ENCODE results near the gene CEP135. TPM values are rescaled to one million over a fixed set of nuclear protein-coding genes. Genes with fewer than 3 reads are reported as not detected.

The CEP135 gene
- polyA plus RNA-seq, 3 donors, result 4.0 to 5.1 (median 4.6) TPM

DNA sequence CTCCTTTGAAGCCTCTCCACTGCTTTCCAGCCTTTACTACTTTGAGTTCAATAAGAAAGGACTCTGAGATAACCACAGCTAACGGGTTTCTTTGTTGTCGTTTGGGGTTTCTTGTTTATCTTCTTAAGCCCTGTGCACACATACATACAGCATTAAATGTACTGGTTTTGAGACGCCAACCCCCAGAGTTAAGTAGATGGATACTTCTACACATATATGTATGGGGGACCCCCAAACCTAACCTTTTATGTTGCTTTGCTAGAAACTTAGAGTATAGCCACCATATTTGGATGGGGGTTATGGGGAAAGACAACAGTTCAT, 697 bp downstream of the CEP135 start:
- Histone ChIP-seq H3K27ac (ENCODE audit: low read depth in 1 of 2, low read length in 2 of 2) (peak overlapping the region; percentile 92 to 100), H3K4me2 (replicated peaks; ENCODE audit: extremely low read depth, low read length, poor library complexity, severe bottlenecking) (peak overlapping the region; percentile 94), H3K27me3 (ENCODE audit: control insufficient read depth in 2 of 2, insufficient read depth in 2 of 2, low read length in 2 of 2) (no peaks in the 10 kb centered on the region), H3K36me3 (replicated peaks in 1 of 2; ENCODE audit: control insufficient read depth in 1 of 2, insufficient read depth in 2 of 2, low read length in 2 of 2) (peaks cover 15 to 24% of the 10 kb centered on the region in 2 donors), H3K9me3 (replicated peaks in 1 of 2; ENCODE audit: control insufficient read depth in 1 of 2, insufficient read depth in 1 of 2, low read length in 2 of 2) (no peaks in the 10 kb centered on the region), H4K20me1 (ENCODE audit: insufficient read depth, low read length) (no peaks in the 10 kb centered on the region), H3K4me3 (replicated peaks in 1 of 3; ENCODE audit: low read depth in 2 of 3, low read length in 3 of 3) (peak overlapping the region; percentile 73 to 83 (median 79)), H3K4me1 (ENCODE audit: control insufficient read depth in 1 of 2, insufficient read depth in 2 of 2, low read length in 2 of 2) (peaks cover 32 to 43% of the 10 kb centered on the region in 2 donors), H2AFZ (ENCODE audit: insufficient read depth, low read depth, low read length, poor library complexity, severe bottlenecking) (peak overlapping the region; percentile 87), H3K79me2 (ENCODE audit: insufficient read depth, low read length) (peaks cover 36% of the 10 kb centered on the region), H3K9ac (ENCODE audit: insufficient read depth, low read length, poor library complexity, severe bottlenecking) (peak overlapping the region; percentile 96)
- DNase-seq, result no peak
- WGBS (ENCODE audit: insufficient coverage), result no CpG with 5 or more reads among the region's 3 CpGs
- Mint-ChIP-seq H3K4me1 (peaks cover 40% of the 10 kb centered on the region), H3K9me3 (peaks cover 0 to 2% (median 0%) of the 10 kb centered on the region in 7 donors), H3K4me3 (peak overlapping the region; percentile 83 to 92), H3K36me3 (peaks cover 16 to 20% of the 10 kb centered on the region in 2 donors), H3K27ac (peak overlapping the region; percentile 92 to 100 (median 99)), H3K27me3 (ENCODE audit: low read depth in 3 of 3) (peaks cover 0 to 3% (median 0%) of the 10 kb centered on the region in 3 donors)
- intact Hi-C loops (cut with micrococcal nuclease), result loop anchor here (5.0 to 10.0 kb wide), 2 partner anchors 95 to 97 kb away; partner anchors contain the start of gene EXOC1 (in 2 of the 2)
- TF ChIP-seq, protein P1, sequence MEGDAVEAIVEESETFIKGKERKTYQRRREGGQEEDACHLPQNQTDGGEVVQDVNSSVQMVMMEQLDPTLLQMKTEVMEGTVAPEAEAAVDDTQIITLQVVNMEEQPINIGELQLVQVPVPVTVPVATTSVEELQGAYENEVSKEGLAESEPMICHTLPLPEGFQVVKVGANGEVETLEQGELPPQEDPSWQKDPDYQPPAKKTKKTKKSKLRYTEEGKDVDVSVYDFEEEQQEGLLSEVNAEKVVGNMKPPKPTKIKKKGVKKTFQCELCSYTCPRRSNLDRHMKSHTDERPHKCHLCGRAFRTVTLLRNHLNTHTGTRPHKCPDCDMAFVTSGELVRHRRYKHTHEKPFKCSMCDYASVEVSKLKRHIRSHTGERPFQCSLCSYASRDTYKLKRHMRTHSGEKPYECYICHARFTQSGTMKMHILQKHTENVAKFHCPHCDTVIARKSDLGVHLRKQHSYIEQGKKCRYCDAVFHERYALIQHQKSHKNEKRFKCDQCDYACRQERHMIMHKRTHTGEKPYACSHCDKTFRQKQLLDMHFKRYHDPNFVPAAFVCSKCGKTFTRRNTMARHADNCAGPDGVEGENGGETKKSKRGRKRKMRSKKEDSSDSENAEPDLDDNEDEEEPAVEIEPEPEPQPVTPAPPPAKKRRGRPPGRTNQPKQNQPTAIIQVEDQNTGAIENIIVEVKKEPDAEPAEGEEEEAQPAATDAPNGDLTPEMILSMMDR (IDR thresholded peaks at IDR 0.05), result no peak

DNA sequence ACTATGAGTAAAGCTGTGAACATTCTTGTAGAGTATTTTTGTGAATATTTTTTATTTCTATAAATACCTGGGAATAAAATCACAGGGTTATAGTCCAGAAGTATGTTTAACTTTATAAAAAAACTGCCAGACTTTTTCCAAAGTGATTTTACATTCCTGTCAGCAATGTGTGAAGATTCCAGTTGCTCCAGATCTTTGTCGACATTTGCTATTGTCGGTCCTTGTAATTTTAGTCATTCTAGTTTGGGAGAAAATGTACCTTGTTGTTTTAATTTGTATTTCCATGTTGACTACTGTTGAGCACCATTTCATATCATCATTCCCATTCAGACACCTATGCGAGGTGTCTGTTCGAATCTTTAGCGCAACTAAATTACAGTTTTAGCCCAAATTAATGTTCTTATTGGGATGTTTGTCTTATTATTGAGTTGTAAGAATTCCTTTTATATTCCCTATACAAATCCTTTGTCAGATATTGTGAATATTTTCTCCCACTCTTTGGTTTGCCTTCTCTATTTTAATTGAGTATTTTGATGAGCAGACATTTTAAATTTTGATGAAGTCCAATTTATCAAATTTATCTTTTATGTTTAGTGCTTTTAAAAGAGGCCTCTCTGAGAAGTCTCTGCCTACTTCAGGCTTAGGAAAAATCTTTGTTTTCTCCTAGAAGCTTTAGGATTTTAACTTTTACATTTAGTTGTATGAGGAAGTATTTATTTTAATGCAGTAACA, 2.6 kb downstream of the CEP135 start:
- H4K20me1 ChIP-seq (ENCODE audit: insufficient read depth, low read length), result no peaks in the 10 kb centered on the region
- no peak overlapping the region for H3K4me2 ChIP-seq (replicated peaks; ENCODE audit: extremely low read depth, low read length, poor library complexity, severe bottlenecking)
- TF ChIP-seq, protein P1 (IDR thresholded peaks at IDR 0.05), result no peak
- peaks cover 30 to 38% of the 10 kb centered on the region in 2 donors for H3K36me3 Mint-ChIP-seq
- no peak for DNase-seq
- WGBS (ENCODE audit: insufficient coverage), result no CpG with 5 or more reads among the region's 5 CpGs
- peaks cover 30 to 37% of the 10 kb centered on the region in 2 donors for H3K4me1 ChIP-seq (ENCODE audit: control insufficient read depth in 1 of 2, insufficient read depth in 2 of 2, low read length in 2 of 2)
- H3K27ac ChIP-seq (ENCODE audit: low read depth in 1 of 2, low read length in 2 of 2), result no peak overlapping the region
- no peak overlapping the region for H2AFZ ChIP-seq (ENCODE audit: insufficient read depth, low read depth, low read length, poor library complexity, severe bottlenecking)
- intact Hi-C loops (cut with micrococcal nuclease), result no loop called here
- peaks cover 31 to 42% of the 10 kb centered on the region in 2 donors for H3K36me3 ChIP-seq (replicated peaks in 1 of 2; ENCODE audit: control insufficient read depth in 1 of 2, insufficient read depth in 2 of 2, low read length in 2 of 2)
- H3K4me3 Mint-ChIP-seq, result no peak overlapping the region
- no peaks in the 10 kb centered on the region for H3K9me3 Mint-ChIP-seq
- peaks cover 33% of the 10 kb centered on the region for H3K4me1 Mint-ChIP-seq
- no peak overlapping the region for H3K4me3 ChIP-seq (replicated peaks in 1 of 3; ENCODE audit: low read depth in 2 of 3, low read length in 3 of 3)
- peaks cover 0 to 3% (median 0%) of the 10 kb centered on the region in 3 donors for H3K27me3 Mint-ChIP-seq (ENCODE audit: low read depth in 3 of 3)
- H3K79me2 ChIP-seq (ENCODE audit: insufficient read depth, low read length), result peaks cover 35% of the 10 kb centered on the region
- H3K27me3 ChIP-seq (ENCODE audit: control insufficient read depth in 2 of 2, insufficient read depth in 2 of 2, low read length in 2 of 2), result no peaks in the 10 kb centered on the region
- H3K9ac ChIP-seq (ENCODE audit: insufficient read depth, low read length, poor library complexity, severe bottlenecking), result no peak overlapping the region
- H3K27ac Mint-ChIP-seq, result no peak overlapping the region
- H3K9me3 ChIP-seq (replicated peaks in 1 of 2; ENCODE audit: control insufficient read depth in 1 of 2, insufficient read depth in 1 of 2, low read length in 2 of 2), result no peaks in the 10 kb centered on the region
